Dermis blood vessel endothelial cell (primary cell): ENCODE data around the gene MYO1C. TPM values are rescaled to one million over a fixed set of nuclear protein-coding genes. Genes with fewer than 3 reads are reported as not detected.
A peak's percentile ranks its signal among the peaks of the same experiment; 100 is the strongest.
"Not testable (repeated sequence)": the region's sequence is repeated elsewhere in the genome, so short reads cannot be mapped to it uniquely, and the experiment has no call there.

ENCODE experiments used
- DNase-seq: peaks from one replicate; pipeline ENCODE4 v3.0.0; 2010
- total RNA-seq: library from RNA; depleted of rRNA; stranded (reverse); fragments of >200 nt; gene quantifications from 2 replicates; pipeline ENCODE4 v1.2.3, GENCODE V29; 2014

MYO1C gene
- total RNA-seq, 1 donor from 2014 or later: 193 TPM

GRCh38 chr17:1508709-1509108, 16.2 kb upstream of the MYO1C start:
- not testable (repeated sequence) for DNase-seq

GRCh38 chr17:1506649-1507267, 14.3 kb upstream of the MYO1C start:
- no peak for DNase-seq

- DNase-seq: no peak
Measured at GRCh38 chr17:1505586-1505985, 13.1 kb upstream of the MYO1C start.

GRCh38 chr17:1504866-1505265, 12.4 kb upstream of the MYO1C start:
- no peak for DNase-seq

GRCh38 chr17:1503699-1504098, 11.2 kb upstream of the MYO1C start:
- no peak for DNase-seq

- DNase-seq: peak; percentile 15
Measured at GRCh38 chr17:1498869-1499268, 6.4 kb upstream of the MYO1C start.

GRCh38 chr17:1498233-1498632, 5.7 kb upstream of the MYO1C start:
- no peak for DNase-seq

GRCh38 chr17:1497831-1498230, 5.3 kb upstream of the MYO1C start:
- DNase-seq: no peak

GRCh38 chr17:1496869-1497268, 4.4 kb upstream of the MYO1C start:
- DNase-seq: no peak

GRCh38 chr17:1495265-1495989, 2.9 kb upstream of the MYO1C start:
- DNase-seq: no peak

- DNase-seq: no peak
Measured at GRCh38 chr17:1494736-1495253, 2.3 kb upstream of the MYO1C start.

GRCh38 chr17:1494203-1494602, 1.7 kb upstream of the MYO1C start:
- no peak for DNase-seq

- peak; percentile 45 for DNase-seq
Measured at GRCh38 chr17:1493291-1493980, 950 bp upstream of the MYO1C start.

- DNase-seq: peak; percentile 53
Measured at GRCh38 chr17:1491443-1492248, 840 bp downstream of the MYO1C start.

- DNase-seq: peak; percentile 54
Measured at GRCh38 chr17:1490643-1491442, 1.6 kb downstream of the MYO1C start.

GRCh38 chr17:1488826-1489270, 3.6 kb downstream of the MYO1C start:
- DNase-seq: no peak

- peak; percentile 87 for DNase-seq
Measured at GRCh38 chr17:1487939-1488825, 4.3 kb downstream of the MYO1C start.

- DNase-seq: peak; percentile 72
Measured at GRCh38 chr17:1486802-1487695, 5.4 kb downstream of the MYO1C start.
